ENCODE measurements around the gene C4BPA. TPM values are rescaled to one million over a fixed set of nuclear protein-coding genes. Genes with fewer than 3 reads are reported as not detected.

C4BPA gene
- total and polyA plus RNA-seq, 8 donors, result 1.4 to 15.4 (median 7.9) TPM

- ATAC-seq, result peak in 2 of 4 donors; percentile 50 to 62
- no peak for DNase-seq
- FAIRE-seq, result no peak
- H3K4me3 ChIP-seq, result no peak overlapping the region
- peaks cover 0 to 8% (median 3%) of the 10 kb centered on the region in 3 donors for H3K36me3 ChIP-seq
- intact Hi-C loops (cut with DNase I), result no loop called here
- H3K27ac ChIP-seq, result no peak overlapping the region
- H3K9me3 ChIP-seq, result no peaks in the 10 kb centered on the region
- WGBS, 2 donors, result 85 to 89% methylated on average over 6 of the region's 6 CpGs
- H3K27me3 ChIP-seq, result no peaks in the 10 kb centered on the region
- H3K4me1 ChIP-seq, result peaks cover 0 to 4% (median 0%) of the 10 kb centered on the region in 3 donors
- no peak for TF ChIP-seq CTCF (IDR thresholded peaks at IDR 0.05)
These were observed 44.9 kb upstream of the C4BPA start for GRCh38 chr1:207058878-207059867.

GRCh38 chr1:207059881-207060280 lies 44.2 kb upstream of the C4BPA start:
- ATAC-seq (no peak), DNase-seq (no peak), FAIRE-seq (no peak)
- H3K27ac ChIP-seq, result no peak overlapping the region
- H3K36me3 ChIP-seq, result peaks cover 0 to 8% (median 3%) of the 10 kb centered on the region in 3 donors
- no peaks in the 10 kb centered on the region for H3K27me3 ChIP-seq
- H3K9me3 ChIP-seq, result no peaks in the 10 kb centered on the region
- 67 to 75% methylated on average over 4 of the region's 4 CpGs for WGBS, 2 donors
- no peak for TF ChIP-seq CTCF (IDR thresholded peaks at IDR 0.05)
- peaks cover 0 to 4% (median 0%) of the 10 kb centered on the region in 3 donors for H3K4me1 ChIP-seq
- H3K4me3 ChIP-seq, result no peak overlapping the region
- intact Hi-C loops (cut with DNase I), result no loop called here

GRCh38 chr1:207060596-207060995 lies 43.4 kb upstream of the C4BPA start:
- H3K9me3 ChIP-seq, result no peaks in the 10 kb centered on the region
- FAIRE-seq (no peak), DNase-seq (no peak), ATAC-seq (no peak)
- no peak overlapping the region for H3K4me3 ChIP-seq
- intact Hi-C loops (cut with DNase I), result no loop called here
- no peak overlapping the region for H3K27ac ChIP-seq
- H3K36me3 ChIP-seq, result peaks cover 0 to 8% (median 3%) of the 10 kb centered on the region in 3 donors
- WGBS, 2 donors, result 71 to 84% methylated on average over 3 of the region's 3 CpGs
- H3K4me1 ChIP-seq, result peaks cover 0 to 4% (median 0%) of the 10 kb centered on the region in 3 donors
- TF ChIP-seq CTCF (IDR thresholded peaks at IDR 0.05), result no peak
- no peaks in the 10 kb centered on the region for H3K27me3 ChIP-seq

- H3K27me3 ChIP-seq, result no peaks in the 10 kb centered on the region
- H3K9me3 ChIP-seq, result no peaks in the 10 kb centered on the region
- ATAC-seq, result no peak
- no peak overlapping the region for H3K4me3 ChIP-seq
- peaks cover 0 to 13% (median 3%) of the 10 kb centered on the region in 3 donors for H3K36me3 ChIP-seq
- no peak overlapping the region for H3K27ac ChIP-seq
- H3K4me1 ChIP-seq, result no peaks in the 10 kb centered on the region
- no peak for DNase-seq
- no peak for TF ChIP-seq CTCF (IDR thresholded peaks at IDR 0.05)
- FAIRE-seq, result no peak
- intact Hi-C loops (cut with DNase I), result no loop called here
- WGBS, 2 donors, result 85 to 97% methylated on average over 1 of the region's 1 CpG
These were observed 42.0 kb upstream of the C4BPA start for GRCh38 chr1:207062058-207062457.

- no peaks in the 10 kb centered on the region for H3K9me3 ChIP-seq
- no peak overlapping the region for H3K27ac ChIP-seq
- 89 to 97% methylated on average over 5 of the region's 5 CpGs for WGBS, 2 donors
- DNase-seq (no peak), ATAC-seq (no peak), FAIRE-seq (no peak)
- H3K4me3 ChIP-seq, result no peak overlapping the region
- no peaks in the 10 kb centered on the region for H3K27me3 ChIP-seq
- H3K4me1 ChIP-seq, result no peaks in the 10 kb centered on the region
- peaks cover 0 to 13% (median 3%) of the 10 kb centered on the region in 3 donors for H3K36me3 ChIP-seq
- TF ChIP-seq CTCF (IDR thresholded peaks at IDR 0.05), result no peak
- intact Hi-C loops (cut with DNase I), result no loop called here
These were observed 41.0 kb upstream of the C4BPA start for GRCh38 chr1:207063014-207063413.

Data from pancreas (tissue), 10 donors.